Colonic mucosa (tissue), 4 donors: ENCODE results near the gene TMEM175. TPM values are rescaled to one million over a fixed set of nuclear protein-coding genes. Genes with fewer than 3 reads are reported as not detected.
A peak's percentile ranks its signal among the peaks of the same experiment; 100 is the strongest.

Experiments used
- DNase-seq: peaks from one replicate; pipeline ENCODE4 v3.0.0-alpha.2; 2020
- H3K27ac ChIP-seq: fragments of 200-600 bp; one replicate; pipeline ENCODE4 v1.8.0; 2021
- H3K27me3 ChIP-seq: fragments of 200-600 bp; one replicate; pipeline ENCODE4 v1.8.0; 2021
- H3K36me3 ChIP-seq: fragments of 200-600 bp; one replicate; pipeline ENCODE4 v1.8.0; 2021
- H3K4me1 ChIP-seq: fragments of 200-600 bp; one replicate; pipeline ENCODE4 v1.8.0; 2021; ENCODE audit warnings: mild to moderate bottlenecking
- H3K4me3 ChIP-seq: fragments of 200-600 bp; one replicate; pipeline ENCODE4 v1.8.0; 2021
- H3K9ac ChIP-seq, 2 donors: one replicate each; pipeline ENCODE4 v1.7.0; 2013; ENCODE audit warnings: control low read depth in 2 of 2, low read depth in 2 of 2, low read length in 2 of 2
- H3K9me3 ChIP-seq: fragments of 200-600 bp; one replicate; pipeline ENCODE4 v1.8.0; 2021
- CTCF ChIP-seq: fragments of 200-600 bp; IDR thresholded peaks from one replicate; pipeline ENCODE4 v1.8.0; 2022; ENCODE audit warnings: antibody characterized with exemption, mild to moderate bottlenecking
- intact Hi-C: fragments of 100-400 bp; cut with DNase I; formaldehyde crosslinking; loops from one replicate; pipeline ENCODE4 v1.14.1; 2022
- total RNA-seq, 2 donors: library from RNA; stranded (reverse); fragmentation: NEBNext Ultra II Directional in 1 of 2; extraction: Animal tissue kit (Norgen Biotek cat#: 25700) in 1 of 2; gene quantifications; one replicate each; pipeline ENCODE4 v1.2.1, GENCODE V29; 2021
- donor health status: healthy.
- donor health status: DM: no; HTN: no; CAD: no.
- donor health status: DM: no; HTN: no; CAD: no.

Gene TMEM175
- total RNA-seq, 2 donors from 2014 or later, result 17.7 to 30.2 TPM

- H3K9me3 ChIP-seq, result no peaks in the 10 kb centered on the region
Measured at GRCh38 chr4:961351-962230, 29.3 kb downstream of the TMEM175 start.

GRCh38 chr4:962231-963208 is 30.3 kb downstream of the TMEM175 start:
- Histone ChIP-seq H3K4me3 (peak overlapping the region; percentile 6), H3K4me1 (no peaks in the 10 kb centered on the region), H3K36me3 (peaks cover 3% of the 10 kb centered on the region), H3K9me3 (no peaks in the 10 kb centered on the region), H3K27me3 (no peaks in the 10 kb centered on the region), H3K27ac (peak overlapping the region; percentile 55), H3K9ac (peak overlapping the region; percentile 47 to 70)
- TF ChIP-seq CTCF, result no peak
- intact Hi-C loops, result no loop called here
- peak; percentile 74 for DNase-seq

More at GRCh38 chr4:961351-962230, 29.3 kb downstream of the TMEM175 start:
- Histone ChIP-seq H3K36me3 (peaks cover 3% of the 10 kb centered on the region), H3K27ac (peak overlapping the region; percentile 55), H3K4me1 (no peaks in the 10 kb centered on the region), H3K9ac (peak overlapping the region in 1 of 2 donors; percentile 70), H3K27me3 (no peaks in the 10 kb centered on the region), H3K4me3 (peak overlapping the region; percentile 6)
- intact Hi-C loops, result no loop called here
- no peak for TF ChIP-seq CTCF
- peak; percentile 81 for DNase-seq

GRCh38 chr4:963276-964225 is 31.3 kb downstream of the TMEM175 start:
- Histone ChIP-seq H3K4me3 (peak overlapping the region; percentile 6), H3K9ac (peak overlapping the region; percentile 47 to 70), H3K9me3 (no peaks in the 10 kb centered on the region), H3K36me3 (peaks cover 3% of the 10 kb centered on the region), H3K4me1 (no peaks in the 10 kb centered on the region), H3K27ac (peak overlapping the region; percentile 55), H3K27me3 (no peaks in the 10 kb centered on the region)
- no peak for DNase-seq
- intact Hi-C loops, result no loop called here
- TF ChIP-seq CTCF, result no peak

- no peak for TF ChIP-seq CTCF
- no peak for DNase-seq
- Histone ChIP-seq H3K36me3 (peaks cover 3% of the 10 kb centered on the region), H3K27ac (no peak overlapping the region), H3K27me3 (no peaks in the 10 kb centered on the region), H3K4me3 (no peak overlapping the region), H3K4me1 (no peaks in the 10 kb centered on the region), H3K9ac (no peak overlapping the region), H3K9me3 (no peaks in the 10 kb centered on the region)
- intact Hi-C loops, result no loop called here
Measured at GRCh38 chr4:964346-965025, 32.2 kb downstream of the TMEM175 start.
